ENCODE data around the gene SEC14L5. TPM values are rescaled to one million over a fixed set of nuclear protein-coding genes. Genes with fewer than 3 reads are reported as not detected.
"Not testable (repeated sequence)": the region's sequence is repeated elsewhere in the genome, so short reads cannot be mapped to it uniquely, and the experiment has no call there.

SEC14L5 gene
- total RNA-seq, 1 experiment from 2014 or later = 0.40 TPM

DNA sequence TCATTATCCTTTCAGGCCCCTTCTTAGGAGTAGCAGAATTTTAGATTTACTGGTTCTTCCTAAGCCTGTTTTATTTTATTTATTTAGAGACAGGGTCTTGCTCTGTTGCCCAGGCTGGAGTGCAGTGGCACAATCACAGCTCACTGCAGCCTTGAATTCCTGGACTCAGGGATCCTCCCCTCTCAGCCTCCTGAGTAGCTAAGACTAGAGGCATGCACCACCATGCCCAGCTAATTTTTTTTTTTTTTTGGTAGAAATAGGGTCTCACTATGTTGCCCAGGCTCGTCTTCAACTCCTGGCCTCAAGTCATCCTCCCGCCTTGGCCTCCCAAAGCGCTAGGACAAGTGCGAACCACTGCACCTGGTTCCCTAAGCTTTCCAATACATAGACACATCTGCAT lies 28.5 kb upstream of the SEC14L5 start:
- DNase-seq (ENCODE audit: low read depth) = not testable (repeated sequence)

DNA sequence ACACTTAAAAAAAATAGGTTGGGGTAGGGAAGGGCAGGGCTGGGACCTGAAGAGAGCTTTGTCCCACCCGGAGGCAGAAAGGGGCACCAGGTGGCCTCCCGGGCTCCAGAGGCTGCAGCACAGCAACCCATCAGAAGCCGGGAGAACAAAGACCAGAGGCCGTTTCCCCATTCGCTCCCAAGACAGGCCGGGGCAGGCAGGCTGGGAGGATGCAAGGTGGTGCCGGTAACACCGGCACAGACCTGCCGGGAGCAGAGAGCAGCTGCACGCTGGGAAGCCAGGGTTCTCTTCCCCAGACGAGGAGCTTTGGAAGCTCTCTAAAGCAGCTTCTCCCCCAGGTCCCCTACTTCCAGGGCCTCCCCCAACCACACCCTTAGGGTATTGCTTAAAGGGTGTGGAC lies 26.7 kb upstream of the SEC14L5 start:
- no peak for DNase-seq (ENCODE audit: low read depth)

DNA sequence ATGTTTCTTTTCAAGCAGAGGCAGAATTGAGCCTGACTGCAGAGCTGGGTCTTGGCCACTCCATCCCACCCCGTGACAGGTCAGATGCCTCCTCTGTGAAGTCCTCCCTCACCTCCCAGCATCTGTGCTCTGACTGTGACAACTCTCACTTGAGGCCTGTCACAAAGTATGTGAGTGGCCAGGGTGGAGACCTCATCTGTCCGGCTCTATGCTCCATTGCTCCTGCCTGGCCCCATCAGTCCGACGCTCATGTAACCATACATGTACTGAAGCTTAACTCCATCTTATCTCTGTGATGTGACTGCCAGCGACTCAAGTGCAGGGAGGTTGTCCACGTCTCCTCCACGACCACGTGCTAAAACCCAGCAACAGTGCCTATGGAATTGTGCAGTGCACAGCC lies 24.7 kb upstream of the SEC14L5 start:
- DNase-seq (ENCODE audit: low read depth) = no peak

DNA sequence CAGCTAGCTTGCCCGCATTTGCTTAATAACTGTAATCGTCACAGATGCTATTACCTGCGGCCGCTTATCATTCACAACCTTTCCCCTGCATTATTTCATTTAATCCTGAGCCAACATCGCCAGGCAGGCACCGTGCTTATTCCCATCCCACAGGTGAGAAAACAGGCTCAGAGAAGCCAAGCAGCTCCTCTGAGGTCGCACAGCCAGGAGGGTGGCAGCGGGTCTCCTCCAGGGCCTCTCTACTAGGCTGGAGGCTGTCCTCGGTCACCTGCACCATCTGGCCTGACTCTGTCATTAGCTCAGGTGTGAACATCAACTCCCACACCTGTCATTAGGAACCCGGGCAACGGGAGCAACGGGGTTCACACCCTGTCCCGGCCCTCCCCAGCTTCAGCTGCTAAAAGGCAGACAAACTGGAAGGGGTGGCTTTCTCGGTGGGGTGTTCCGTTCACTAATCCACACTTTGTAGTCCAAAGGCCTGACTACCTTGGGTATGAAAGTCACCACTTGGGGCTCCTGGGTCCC lies 24.2 kb upstream of the SEC14L5 start:
- DNase-seq (ENCODE audit: low read depth) = no peak

DNA sequence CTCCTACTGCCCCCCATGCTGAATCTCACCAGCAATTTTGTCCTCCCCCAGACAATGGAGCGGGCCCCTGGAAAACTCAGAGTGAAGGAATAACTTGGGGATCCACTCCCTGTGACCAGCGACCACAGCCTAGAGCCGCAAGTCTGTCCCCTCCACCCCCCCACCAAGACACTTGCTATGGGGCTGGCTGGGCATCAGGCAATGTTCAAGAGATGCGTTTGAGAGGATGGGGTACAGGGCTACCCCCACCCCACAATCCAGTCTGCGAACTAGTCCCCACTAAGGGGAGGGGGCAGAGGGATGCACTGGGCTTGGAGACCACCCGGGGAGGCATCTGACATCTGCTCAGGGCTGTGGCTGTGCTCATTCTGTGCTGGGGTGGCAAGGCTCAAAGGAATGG lies 23.5 kb upstream of the SEC14L5 start:
- DNase-seq (ENCODE audit: low read depth) = no peak

DNA sequence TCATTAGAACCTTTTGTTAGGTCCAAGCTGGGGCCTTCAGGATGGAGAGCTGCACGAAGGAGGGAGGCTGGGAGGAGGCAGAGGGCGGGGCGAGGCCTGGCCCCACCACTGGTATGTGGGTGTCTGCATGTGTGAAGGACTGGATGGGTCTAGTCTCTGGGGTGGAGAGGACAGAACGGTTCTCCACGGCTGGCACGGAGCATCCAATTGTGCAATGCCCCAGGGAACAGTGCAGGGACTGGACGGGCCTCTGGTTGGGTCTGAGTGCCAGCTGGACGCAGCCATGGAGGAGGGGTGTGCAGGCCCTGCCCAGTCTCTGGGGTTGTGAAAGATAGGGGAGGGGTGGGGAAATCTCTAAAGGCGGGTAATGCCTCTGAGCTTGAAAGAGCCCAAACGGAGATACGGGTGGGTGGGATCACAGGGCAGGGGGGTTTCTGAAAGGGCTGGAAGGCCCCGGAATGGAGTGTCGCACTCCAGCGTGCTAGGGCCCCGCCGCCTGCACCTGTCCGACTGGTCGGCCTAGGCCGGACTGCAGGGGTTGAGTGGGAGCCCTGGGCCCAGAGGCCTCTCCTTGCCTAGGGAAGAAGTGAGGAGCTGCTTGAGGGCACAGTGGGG lies 22.8 kb upstream of the SEC14L5 start:
- no peak for DNase-seq (ENCODE audit: low read depth)

DNA sequence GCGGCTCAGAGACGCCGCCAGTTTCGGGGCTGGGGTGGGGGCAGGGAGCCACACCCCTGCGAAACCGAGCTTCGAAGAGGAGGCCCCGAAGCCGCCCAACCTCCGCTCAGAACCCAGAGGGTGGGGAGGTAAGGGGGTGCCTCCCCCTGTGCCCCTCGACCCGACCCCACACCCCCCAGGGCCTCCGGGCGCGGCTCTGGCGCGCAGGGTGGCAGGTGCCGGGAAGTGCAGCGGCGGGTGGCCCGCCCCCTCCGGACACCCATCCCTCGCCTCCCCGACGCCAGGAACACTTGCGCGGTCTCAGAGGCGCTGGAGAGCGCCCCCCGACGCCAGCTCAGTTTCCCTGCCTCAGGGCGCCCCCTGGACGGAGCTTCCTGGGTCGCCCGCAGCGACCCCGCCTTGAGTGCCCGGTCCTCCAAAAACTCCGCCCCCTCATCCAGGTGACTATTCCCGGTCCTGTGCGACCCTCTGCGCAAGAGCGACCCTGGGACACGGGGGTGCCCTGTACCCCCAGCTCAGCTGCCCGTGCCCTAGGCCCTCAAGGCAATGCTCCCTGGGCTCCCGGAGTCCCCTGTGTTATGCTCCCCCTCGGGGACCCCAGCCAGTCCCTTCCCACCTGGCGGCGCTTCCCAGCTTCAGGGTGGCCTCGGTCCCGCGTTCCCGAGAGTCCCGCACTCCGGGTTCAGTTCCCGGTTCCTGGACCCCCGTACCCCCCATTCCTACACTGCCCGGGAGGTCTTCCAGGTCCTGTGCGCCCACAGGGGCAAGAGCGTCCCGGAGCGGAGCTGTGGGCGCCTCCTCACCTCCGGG lies 21.7 kb upstream of the SEC14L5 start:
- no peak for DNase-seq (ENCODE audit: low read depth)

DNA sequence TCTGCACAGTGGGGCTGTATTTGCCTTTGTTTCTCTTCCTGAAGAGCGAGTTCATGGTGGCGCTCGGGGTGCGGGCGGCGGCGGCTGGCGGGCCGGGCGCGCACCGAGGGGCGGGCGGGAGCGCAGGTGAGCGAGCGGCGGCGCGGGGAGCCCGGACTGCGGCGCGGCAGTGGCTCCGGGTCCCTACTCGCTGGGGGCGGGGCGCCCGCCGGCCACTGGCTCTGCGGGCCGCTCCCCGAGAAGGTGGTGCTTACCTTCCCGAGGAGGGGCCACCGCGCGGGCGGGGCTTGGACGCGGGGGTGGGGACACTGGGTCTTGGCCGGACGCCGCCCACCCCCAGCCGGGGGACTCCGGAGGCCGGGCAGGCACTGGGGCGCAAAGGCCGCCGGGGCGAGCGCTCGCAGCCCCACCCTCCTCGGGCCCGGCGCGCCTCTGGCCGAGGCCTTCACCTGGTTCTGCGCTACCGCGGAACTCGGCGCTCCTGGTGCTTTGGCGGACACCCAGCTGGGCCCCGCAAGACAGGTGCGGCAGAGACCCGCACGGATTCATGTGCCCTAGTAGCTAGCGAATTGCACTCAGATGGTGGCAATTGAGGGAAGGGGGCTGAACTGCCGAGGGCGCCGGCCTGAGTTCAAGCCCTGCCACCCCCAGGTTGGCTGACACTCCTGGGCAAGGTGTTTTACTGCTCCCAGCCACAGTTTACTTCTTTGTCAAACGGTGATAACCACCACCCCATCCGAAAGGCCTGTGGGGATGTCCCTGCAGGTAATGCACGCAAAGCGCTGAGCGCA lies 20.9 kb upstream of the SEC14L5 start, which contains the start of gene PPL:
Gene PPL (minus strand): TSS at position 158 of the 791 bp plus-strand sequence. CDS start 103 bp downstream, at position 55.
- no peak for DNase-seq (ENCODE audit: low read depth)

DNA sequence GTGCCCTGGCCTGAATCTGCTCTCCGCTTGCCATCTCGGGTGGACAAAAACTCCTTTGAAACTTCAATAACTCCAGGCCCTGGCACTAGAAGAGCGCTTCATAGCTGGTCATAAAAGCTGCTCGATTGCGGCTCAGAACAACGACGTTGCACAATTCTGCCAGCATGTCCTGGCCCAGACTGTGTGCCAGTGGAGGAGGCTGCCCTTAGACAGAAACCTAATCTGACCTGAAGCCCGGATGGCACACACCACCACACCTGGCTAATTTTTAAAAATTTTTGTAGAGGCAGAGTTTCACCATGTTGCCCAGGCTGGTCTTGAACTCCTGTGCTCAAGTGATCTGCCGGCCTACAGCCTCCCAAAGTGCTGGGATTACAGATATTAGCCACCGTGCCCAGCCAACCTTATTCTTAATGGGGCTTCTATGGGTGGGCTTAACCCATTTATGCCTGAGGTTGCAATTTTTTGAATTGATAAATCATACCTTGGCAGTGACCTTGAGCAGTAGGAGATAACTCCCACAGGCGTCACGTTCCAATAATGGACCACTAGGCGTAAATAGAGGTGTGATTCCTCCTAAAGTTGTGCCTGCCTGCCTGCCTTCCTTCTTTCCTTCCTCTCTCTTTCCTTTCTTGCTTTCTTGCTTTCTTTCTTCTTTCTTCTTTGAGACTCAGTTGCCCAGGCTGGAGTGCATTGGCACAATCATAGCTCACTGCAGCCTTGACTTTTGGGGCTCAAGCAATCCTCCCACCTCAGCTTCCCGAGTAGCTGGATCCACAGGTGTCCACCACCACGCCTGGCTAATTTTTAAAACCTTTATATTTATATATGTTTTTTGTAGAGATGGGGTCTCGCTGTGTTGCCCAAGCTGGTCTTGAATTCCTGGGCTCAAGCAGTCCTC lies 20.1 kb upstream of the SEC14L5 start:
- no peak for DNase-seq (ENCODE audit: low read depth)

DNA sequence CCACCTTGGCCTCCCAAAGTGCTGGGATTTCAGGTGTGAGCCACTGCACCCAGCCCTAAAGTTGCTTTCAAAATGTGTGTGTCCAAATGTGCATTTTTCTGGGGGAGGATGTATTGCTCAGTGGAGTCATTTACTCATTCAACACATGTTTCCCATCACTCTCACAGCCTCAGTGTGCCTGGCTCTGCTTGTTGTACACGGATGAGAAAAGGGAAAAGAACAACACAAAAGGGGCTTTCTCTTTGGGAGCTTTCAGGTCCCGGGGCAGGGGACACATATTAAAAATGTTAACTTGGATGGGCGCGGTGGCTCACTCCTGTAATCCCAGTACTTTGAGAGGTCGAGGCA lies 19.5 kb upstream of the SEC14L5 start:
- no peak for DNase-seq (ENCODE audit: low read depth)

DNA sequence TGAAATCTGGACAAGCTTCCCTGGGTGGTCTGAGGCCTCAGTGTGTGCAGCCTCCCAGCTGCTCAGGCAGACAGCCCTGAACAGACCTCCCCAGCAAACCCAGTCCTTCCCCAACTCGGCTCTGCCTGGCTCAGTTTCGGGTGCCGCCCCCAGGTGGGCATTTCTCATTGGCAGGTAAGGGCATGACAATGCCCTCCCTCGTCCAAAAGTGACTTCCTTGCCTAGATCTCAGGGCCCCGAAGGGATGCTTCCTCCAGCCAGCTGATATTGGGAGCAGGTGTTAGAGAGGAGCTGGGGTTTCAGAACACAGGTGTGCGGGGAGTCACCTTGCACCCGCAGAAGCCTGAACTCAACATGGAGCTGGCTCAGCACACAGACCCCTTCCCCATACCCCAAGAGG lies 17.4 kb upstream of the SEC14L5 start:
- DNase-seq (ENCODE audit: low read depth) = no peak

DNA sequence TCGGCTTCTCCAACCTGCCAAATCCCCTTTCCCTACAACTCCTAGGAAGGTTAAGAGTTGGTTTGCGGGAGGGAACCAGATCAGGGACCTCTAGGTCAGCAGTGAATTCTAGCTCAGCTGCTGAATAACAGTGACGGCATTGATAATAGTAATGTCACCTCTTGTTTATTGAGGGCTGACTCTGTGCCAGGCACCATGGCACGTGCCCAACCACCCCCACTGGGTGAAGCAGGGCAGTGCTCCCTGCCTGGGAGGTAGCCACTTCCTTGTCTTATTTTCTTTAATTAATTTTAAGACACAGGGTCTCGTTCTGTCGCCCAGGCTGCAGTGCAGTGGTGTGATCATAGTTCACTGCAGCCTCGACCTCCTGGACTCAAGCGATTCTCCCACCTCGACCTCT lies 15.6 kb upstream of the SEC14L5 start:
- DNase-seq (ENCODE audit: low read depth) = no peak

DNA sequence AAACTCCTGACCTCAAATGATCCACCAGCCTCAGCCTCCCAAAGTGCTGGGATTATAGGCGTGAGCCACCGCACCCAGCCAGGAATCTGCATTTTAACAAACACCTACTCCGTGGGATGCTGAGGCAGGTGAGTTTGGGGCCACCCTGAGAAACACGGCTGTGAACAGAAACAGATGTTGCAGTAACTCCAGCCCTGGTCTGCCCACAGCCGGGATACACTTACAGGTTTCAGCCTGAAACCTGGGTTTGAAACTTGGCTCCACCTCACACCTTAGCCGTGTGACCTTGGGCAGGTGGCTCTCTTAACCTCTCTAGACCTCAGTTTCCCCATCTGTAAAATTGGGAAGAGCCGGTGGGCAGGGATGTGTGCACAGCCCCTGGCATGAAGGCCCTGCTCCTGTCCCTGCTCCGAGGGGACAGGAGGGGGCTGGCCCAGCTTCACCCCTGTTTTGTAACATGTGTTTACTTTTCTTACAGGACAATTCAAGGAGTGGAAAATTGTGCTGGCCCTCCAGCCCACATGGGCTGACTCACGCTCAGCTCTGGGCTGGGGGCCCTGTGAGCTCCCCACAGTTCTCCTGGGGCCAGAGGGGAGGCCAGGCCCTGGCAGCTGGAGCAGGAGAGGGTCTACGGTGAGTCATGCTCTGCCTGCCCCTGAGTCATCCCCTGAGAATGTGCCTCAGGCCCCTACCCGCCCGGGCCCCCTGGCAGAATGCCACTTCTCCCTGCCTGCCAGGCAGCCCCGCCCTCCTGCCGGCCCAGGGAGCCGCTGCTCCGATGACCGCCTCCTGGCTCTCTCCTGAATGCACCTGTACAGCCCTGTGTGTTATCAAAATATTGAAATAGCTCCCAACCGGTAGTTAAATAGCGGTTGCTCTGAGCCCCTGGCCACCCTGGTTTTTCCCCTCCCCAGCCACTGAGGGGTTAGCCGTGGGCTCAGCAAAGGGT lies 13.5 kb upstream of the SEC14L5 start:
- peak; percentile 97 for DNase-seq (ENCODE audit: low read depth)

DNA sequence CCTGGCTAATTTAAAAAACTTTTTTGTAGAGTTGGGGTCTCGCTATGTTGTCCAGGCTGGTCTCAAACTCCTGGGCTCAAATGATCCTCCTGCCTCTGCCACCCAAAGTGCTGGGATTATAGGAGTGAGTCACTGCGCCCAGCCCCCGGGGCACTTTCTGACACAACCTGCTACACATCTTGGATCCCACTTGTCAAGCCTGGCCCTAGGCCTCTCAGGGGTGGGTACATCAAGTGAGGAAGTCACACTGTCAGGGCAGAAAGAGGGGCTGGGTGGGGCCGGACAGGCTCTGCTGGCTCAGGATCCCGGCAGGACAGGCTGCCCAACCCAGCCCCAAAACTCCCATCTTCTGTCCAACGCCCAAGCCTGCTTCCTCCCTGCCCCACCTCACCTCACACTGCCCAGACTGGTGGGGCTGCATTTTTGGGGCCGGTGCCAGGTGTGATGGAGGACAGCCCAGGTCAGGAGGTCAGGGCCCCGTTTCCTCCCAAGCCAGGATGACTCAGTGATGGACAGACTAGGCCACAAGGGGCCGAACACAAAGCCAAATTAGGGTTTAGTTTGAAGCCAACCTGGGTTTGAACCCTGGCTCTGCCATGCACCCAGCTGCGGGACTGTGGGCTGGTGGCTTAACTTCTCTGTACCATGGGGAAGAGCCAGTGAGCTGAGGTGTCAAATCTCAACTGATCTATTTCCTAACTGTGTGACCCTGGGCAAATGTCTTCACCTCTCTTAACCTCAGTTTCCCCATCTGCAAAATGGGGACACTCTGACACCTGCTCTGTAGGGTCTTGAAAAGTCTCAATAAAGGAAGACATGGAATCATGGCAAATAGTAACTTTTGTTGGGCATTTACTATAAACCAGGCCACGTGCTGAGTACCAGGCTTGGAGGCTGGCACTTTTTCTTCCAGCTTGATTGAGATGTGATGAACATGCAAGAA lies 12.3 kb upstream of the SEC14L5 start:
- DNase-seq (ENCODE audit: low read depth) = peak; percentile 80

DNA sequence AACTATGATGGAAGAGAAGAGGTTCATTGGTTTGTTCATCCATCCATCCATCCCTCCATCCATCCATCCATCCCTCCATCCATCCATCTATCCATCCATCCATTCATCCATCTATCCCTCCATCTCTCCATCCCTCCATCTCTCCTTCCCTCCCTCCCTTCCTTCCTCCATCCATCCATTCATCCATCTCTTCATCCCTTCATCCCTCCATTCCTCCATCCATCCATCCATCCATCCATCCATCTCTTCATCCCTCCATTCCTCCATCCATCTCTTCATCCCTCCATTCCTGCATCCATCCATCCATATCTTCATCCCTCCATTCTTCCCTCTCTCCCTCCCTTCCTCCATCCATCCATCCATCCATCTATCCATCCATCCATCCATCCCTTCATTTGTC lies 11.2 kb upstream of the SEC14L5 start:
- no peak for DNase-seq (ENCODE audit: low read depth)

DNA sequence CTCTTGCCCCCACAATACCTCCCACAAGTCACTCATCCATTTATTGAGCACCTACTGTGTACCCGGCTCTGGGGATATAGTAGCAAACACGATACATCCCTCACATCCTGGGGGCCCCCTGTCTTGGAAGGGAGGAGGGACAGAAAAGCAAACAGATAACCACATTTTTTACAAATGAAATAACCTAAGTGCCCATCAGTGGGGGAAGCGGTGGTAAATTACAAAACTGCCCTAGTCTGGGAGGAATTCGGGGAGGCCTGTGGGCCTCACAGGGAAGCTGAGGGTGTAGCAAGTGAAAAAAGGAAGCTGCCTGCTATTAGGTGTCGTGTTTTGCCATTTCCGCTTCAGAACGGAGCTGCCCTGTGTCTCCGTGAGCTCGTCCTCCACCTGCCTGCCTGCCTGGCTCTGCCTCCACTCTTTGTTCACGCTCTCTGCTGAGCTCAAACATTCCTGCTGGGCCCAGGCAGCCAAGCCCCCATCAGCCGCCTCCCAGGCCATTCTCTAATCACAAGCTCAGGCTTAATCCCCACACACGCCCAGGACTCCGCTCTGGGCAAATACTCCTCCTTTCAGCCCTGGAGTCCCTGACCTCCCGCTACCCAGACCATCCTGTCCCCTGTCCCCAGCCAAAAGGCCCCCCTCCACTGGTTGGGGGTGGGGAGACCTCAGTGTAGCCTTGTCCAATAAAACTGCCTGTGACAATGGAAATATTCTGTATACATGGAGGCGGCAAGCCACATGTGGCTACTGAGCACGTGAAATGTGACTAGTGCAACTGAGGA lies 10.2 kb upstream of the SEC14L5 start:
- no peak for DNase-seq (ENCODE audit: low read depth)

DNA sequence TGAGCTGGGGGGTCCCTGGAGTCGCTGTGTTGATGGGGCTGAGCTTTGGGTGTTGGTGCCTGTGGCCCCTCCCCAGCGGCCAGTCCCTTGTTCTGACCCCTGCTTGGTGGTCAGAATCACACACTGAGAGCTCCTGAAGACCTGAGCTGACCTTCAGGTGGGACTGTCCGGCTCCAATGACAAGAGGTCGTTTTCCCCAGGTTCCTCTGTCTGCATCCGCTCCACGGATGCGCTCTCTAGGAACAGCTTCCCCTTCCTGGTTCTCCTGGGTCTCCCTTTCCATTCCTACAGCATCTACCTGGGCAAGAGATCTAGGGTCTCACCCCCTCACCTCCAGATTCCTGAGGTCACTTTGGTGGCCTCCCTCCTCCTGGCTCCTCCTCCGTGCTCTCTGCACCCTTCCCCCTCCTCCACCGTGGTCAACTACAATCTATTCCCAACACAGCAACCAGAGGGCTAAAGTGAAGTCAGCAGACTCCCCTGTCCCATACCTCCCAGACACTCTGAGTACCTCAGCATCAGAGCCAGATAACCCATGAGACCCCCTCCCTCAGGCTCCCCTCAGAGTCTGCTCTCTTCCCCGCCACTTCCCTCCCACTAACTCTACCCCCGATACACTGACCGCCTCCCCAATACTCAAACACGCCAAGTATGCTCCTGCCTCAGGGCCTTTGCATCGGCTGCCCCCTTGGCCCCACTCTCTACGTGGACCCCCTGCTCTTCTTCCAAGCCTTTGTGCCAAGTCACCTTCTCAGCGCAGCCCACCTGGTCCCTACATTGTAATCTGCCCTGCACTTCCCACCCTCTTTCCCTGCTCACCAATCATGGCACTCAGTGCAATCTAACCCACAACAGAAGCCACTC lies 9.0 kb upstream of the SEC14L5 start:
- DNase-seq (ENCODE audit: low read depth) = no peak
